Prostate gland (tissue), 2 donors: ENCODE results near the gene CEACAM16.

Source experiments
- CTCF ChIP-seq, 4 experiments: fragments of 200-600 bp in 2 of 4; fragments of 450-650 bp in 2 of 4; sonication (generic) in 2 of 4; IDR thresholded peaks; 1 replicate in 3 of 4; 2 replicates in 1 of 4; pipeline ENCODE4 v1.5.1; 2016 to 2019; ENCODE audit warnings: antibody characterized with exemption in 4 of 4, mild to moderate bottlenecking in 2 of 4, moderate library complexity in 2 of 4
- POLR2A ChIP-seq: fragments of 450-650 bp; IDR thresholded peaks from one replicate; pipeline ENCODE4 v1.6.1; 2016; ENCODE audit warnings: antibody characterized with exemption, mild to moderate bottlenecking
- POLR2AphosphoS5 ChIP-seq: sonication (generic); formaldehyde crosslinking; IDR thresholded peaks from one replicate; pipeline ENCODE4 v1.6.1; 2017; ENCODE audit warnings: antibody characterized with exemption

GRCh38 chr19:44757057-44757734, 58.2 kb downstream of the CEACAM16 start:
- TF ChIP-seq POLR2A (no peak), POLR2AphosphoS5 (peak; percentile 6), CTCF (IDR thresholded peaks at IDR 0.05) (no peak)
